Keratinocyte (primary cell): ENCODE results near the gene SUGCT. TPM values are rescaled to one million over a fixed set of nuclear protein-coding genes. Genes with fewer than 3 reads are reported as not detected.

Source experiments
- DNase-seq: peaks from one replicate; pipeline ENCODE4 v3.0.0-alpha.2; 2011; ENCODE audit warnings: low read depth, missing footprints, low spot score
- FAIRE-seq: peaks from 2 replicates; lab custom pipeline; 2011; peaks lifted over from hg19 to GRCh38; lab: Jason Lieb, UNC
- H2AFZ ChIP-seq: 2 replicates; pipeline ENCODE4 v1.6.0; 2012; ENCODE audit warnings: low read length, control low read depth, inconsistent platforms; ENCODE audit not compliant: control insufficient read depth
- H3K27ac ChIP-seq: 2 replicates; pipeline ENCODE4 v1.5.1; 2011; ENCODE audit warnings: low read length; ENCODE audit not compliant: control insufficient read depth, insufficient read depth
- H3K27me3 ChIP-seq: 3 replicates; pipeline ENCODE4 v1.6.0; 2011; ENCODE audit warnings: low read length; ENCODE audit not compliant: control insufficient read depth, insufficient read depth; ENCODE audit errors: extremely low read depth
- H3K36me3 ChIP-seq, 2 experiments: 2 replicates in 1 of 2; 3 replicates in 1 of 2; pipeline ENCODE4 v1.5.1; 2011; ENCODE audit warnings: low read length in 2 of 2, mild to moderate bottlenecking in 1 of 2; ENCODE audit not compliant: control insufficient read depth in 2 of 2, insufficient read depth in 2 of 2; ENCODE audit errors: extremely low read depth in 1 of 2
- H3K4me1 ChIP-seq: 3 replicates; pipeline ENCODE4 v1.5.1; 2011; ENCODE audit warnings: low read length; ENCODE audit not compliant: control insufficient read depth, insufficient read depth; ENCODE audit errors: extremely low read depth
- H3K4me2 ChIP-seq: 3 replicates; pipeline ENCODE4 v1.6.0; 2011; ENCODE audit warnings: low read depth, low read length; ENCODE audit not compliant: control insufficient read depth, insufficient read depth; ENCODE audit errors: extremely low read depth
- H3K4me3 ChIP-seq, 3 experiments: fragments of 200-600 bp in 1 of 3; sonication (generic) in 1 of 3; 2 replicates in 2 of 3; 3 replicates in 1 of 3; pipeline ENCODE4 v1.5.1; 2011 to 2016; ENCODE audit warnings: low read length in 3 of 3, mild to moderate bottlenecking in 3 of 3, control low read depth in 2 of 3, inconsistent platforms in 1 of 3, low read depth in 1 of 3, mixed read lengths in 1 of 3, mixed run types in 1 of 3, moderate library complexity in 1 of 3; ENCODE audit not compliant: control insufficient read depth in 2 of 3, insufficient read depth in 2 of 3; ENCODE audit errors: extremely low read depth in 1 of 3
- H3K79me2 ChIP-seq: 2 replicates; pipeline ENCODE4 v1.6.0; 2012; ENCODE audit warnings: low read length; ENCODE audit not compliant: control insufficient read depth, insufficient read depth
- H3K9ac ChIP-seq: 3 replicates; pipeline ENCODE4 v1.6.0; 2011; ENCODE audit warnings: low read length; ENCODE audit not compliant: control insufficient read depth, insufficient read depth; ENCODE audit errors: extremely low read depth
- H3K9me1 ChIP-seq: 3 replicates; pipeline ENCODE4 v1.6.0; 2011; ENCODE audit warnings: low read length; ENCODE audit not compliant: control insufficient read depth, insufficient read depth; ENCODE audit errors: extremely low read depth
- H3K9me3 ChIP-seq: 2 replicates; pipeline ENCODE4 v1.5.1; 2012; ENCODE audit warnings: low read depth, low read length; ENCODE audit not compliant: control insufficient read depth
- H4K20me1 ChIP-seq: 3 replicates; pipeline ENCODE4 v1.6.0; 2011; ENCODE audit warnings: low read length; ENCODE audit not compliant: control insufficient read depth, insufficient read depth; ENCODE audit errors: extremely low read depth
- EZH2 ChIP-seq: IDR thresholded peaks from one replicate; pipeline ENCODE4 v1.6.1; 2012; ENCODE audit warnings: inconsistent platforms, mild to moderate bottlenecking, low read length, moderate library complexity
- dilution Hi-C: fragments of 300-500 bp; cut with MboI; formaldehyde crosslinking; loops from one replicate; pipeline ENCODE4 v1.7.0; 2020; ENCODE audit warnings: low sequenced_read_pairs; ENCODE audit not compliant: extremely low pct_ligation_motif_present
- polyA plus RNA-seq, 5 experiments: library from polyadenylated mRNA; depleted of rRNA in 3 of 5; stranded (reverse) in 3 of 5; stranded (forward) in 1 of 5; unstranded in 1 of 5; fragments of >200 nt; gene quantifications; 1 replicate in 1 of 5; 2 replicates in 3 of 5; 3 replicates in 1 of 5; pipeline versions ENCODE4 v1.2.1 to v1.2.3, GENCODE V29; 2011 to 2012; ENCODE audit warnings: missing spikeins in 2 of 5, low read depth in 1 of 5, low replicate concordance in 1 of 5
- TF ChIP-seq, protein P1 (sequence below), 3 experiments: IDR thresholded peaks in 1 of 3; conservative IDR thresholded peaks in 1 of 3; optimal IDR thresholded peaks in 1 of 3; 2 replicates in 2 of 3; 3 replicates in 1 of 3; pipeline versions ENCODE3 to v1.5.1; 2011; ENCODE audit warnings: low read length in 3 of 3, mild to moderate bottlenecking in 3 of 3, moderate library complexity in 2 of 3, control low read depth in 1 of 3, inconsistent platforms in 1 of 3; ENCODE audit not compliant: insufficient read depth in 2 of 3; ENCODE audit errors: extremely low read depth in 1 of 3

SUGCT gene
- polyA plus RNA-seq, 1 donor (not counting 4 experiments of a cell fraction or from before 2014, with no cell fraction given) = 134 TPM

DNA sequence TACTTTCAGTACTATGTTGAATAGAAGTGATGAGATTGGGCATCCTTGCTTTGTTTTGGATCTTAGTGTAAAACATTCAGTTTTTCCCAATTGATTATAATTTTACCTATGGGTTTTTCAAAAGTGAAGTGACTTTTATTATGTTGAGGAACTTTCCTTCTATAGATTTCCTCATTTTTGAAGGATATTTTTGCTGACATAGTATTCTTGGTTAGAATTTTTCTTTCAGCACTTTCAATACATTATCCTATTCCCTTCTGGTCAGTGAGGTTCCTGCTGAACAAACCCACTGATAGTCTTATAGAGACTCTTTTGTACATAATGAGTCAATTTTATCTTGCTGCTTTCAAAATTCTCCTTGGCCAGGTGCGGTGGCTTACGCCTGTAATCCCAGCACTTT, 297.2 kb downstream of the SUGCT start:
- TF ChIP-seq, protein P1, sequence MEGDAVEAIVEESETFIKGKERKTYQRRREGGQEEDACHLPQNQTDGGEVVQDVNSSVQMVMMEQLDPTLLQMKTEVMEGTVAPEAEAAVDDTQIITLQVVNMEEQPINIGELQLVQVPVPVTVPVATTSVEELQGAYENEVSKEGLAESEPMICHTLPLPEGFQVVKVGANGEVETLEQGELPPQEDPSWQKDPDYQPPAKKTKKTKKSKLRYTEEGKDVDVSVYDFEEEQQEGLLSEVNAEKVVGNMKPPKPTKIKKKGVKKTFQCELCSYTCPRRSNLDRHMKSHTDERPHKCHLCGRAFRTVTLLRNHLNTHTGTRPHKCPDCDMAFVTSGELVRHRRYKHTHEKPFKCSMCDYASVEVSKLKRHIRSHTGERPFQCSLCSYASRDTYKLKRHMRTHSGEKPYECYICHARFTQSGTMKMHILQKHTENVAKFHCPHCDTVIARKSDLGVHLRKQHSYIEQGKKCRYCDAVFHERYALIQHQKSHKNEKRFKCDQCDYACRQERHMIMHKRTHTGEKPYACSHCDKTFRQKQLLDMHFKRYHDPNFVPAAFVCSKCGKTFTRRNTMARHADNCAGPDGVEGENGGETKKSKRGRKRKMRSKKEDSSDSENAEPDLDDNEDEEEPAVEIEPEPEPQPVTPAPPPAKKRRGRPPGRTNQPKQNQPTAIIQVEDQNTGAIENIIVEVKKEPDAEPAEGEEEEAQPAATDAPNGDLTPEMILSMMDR (optimal IDR thresholded peaks at IDR 0.05 in 1 of 3, IDR thresholded peaks at IDR 0.05 in 1 of 3, conservative IDR thresholded peaks at IDR 0.05 in 1 of 3; ENCODE audit: extremely low read depth in 1 of 3, insufficient read depth in 2 of 3, low read length in 3 of 3) = no peak
- TF ChIP-seq EZH2 = no peak

DNA sequence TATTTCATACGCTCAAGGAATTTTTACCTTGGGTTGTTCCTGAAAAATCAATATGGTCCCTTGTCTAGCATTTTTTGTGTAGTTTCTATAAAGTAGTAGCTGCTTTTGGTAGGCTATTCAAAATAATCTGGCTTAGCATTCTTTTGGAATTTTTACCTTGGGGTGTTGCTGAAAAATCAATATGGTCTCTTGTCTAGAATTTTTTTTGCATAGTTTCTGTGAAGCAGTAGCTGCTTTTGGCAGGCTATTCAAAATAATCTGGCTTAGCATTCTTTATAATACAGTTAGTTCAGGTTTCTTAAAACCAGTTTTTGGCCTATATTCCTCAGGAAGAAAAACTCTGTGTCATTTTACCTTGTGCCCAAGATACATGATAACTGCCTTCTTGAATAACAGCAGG, 301.9 kb downstream of the SUGCT start:
- H3K9me1 ChIP-seq = no peaks in the 10 kb centered on the region
- H3K9me3 ChIP-seq = peaks cover 2% of the 10 kb centered on the region
- no peak overlapping the region for H3K9ac ChIP-seq
- H2AFZ ChIP-seq = no peak overlapping the region
- H3K4me2 ChIP-seq = no peak overlapping the region
- no peak for TF ChIP-seq EZH2
- TF ChIP-seq, protein P1 (optimal IDR thresholded peaks at IDR 0.05 in 1 of 3, IDR thresholded peaks at IDR 0.05 in 1 of 3, conservative IDR thresholded peaks at IDR 0.05 in 1 of 3; ENCODE audit: extremely low read depth in 1 of 3, insufficient read depth in 2 of 3, low read length in 3 of 3) = no peak
- no peak overlapping the region for H3K27ac ChIP-seq
- H3K4me1 ChIP-seq = peaks cover 16% of the 10 kb centered on the region
- no peak overlapping the region for H3K4me3 ChIP-seq
- DNase-seq (no peak), FAIRE-seq (no peak)
- dilution Hi-C loops = no loop called here
- H3K79me2 ChIP-seq = no peaks in the 10 kb centered on the region
- H4K20me1 ChIP-seq = no peaks in the 10 kb centered on the region
- H3K36me3 ChIP-seq = no peaks in the 10 kb centered on the region
- no peaks in the 10 kb centered on the region for H3K27me3 ChIP-seq

More for the DNA sequence above, 297.2 kb downstream of the SUGCT start:
- no peaks in the 10 kb centered on the region for H3K9me3 ChIP-seq
- FAIRE-seq (no peak), DNase-seq (no peak)
- no peak overlapping the region for H3K4me2 ChIP-seq
- H3K27ac ChIP-seq = no peak overlapping the region
- no peak overlapping the region for H3K9ac ChIP-seq
- no peak overlapping the region for H2AFZ ChIP-seq
- no peaks in the 10 kb centered on the region for H4K20me1 ChIP-seq
- dilution Hi-C loops = no loop called here
- H3K27me3 ChIP-seq = no peaks in the 10 kb centered on the region
- H3K36me3 ChIP-seq = no peaks in the 10 kb centered on the region
- peaks cover 3% of the 10 kb centered on the region for H3K4me1 ChIP-seq
- no peaks in the 10 kb centered on the region for H3K9me1 ChIP-seq
- H3K4me3 ChIP-seq = no peak overlapping the region
- H3K79me2 ChIP-seq = no peaks in the 10 kb centered on the region
